ENCODE data around the gene TPRG1L.

DNA sequence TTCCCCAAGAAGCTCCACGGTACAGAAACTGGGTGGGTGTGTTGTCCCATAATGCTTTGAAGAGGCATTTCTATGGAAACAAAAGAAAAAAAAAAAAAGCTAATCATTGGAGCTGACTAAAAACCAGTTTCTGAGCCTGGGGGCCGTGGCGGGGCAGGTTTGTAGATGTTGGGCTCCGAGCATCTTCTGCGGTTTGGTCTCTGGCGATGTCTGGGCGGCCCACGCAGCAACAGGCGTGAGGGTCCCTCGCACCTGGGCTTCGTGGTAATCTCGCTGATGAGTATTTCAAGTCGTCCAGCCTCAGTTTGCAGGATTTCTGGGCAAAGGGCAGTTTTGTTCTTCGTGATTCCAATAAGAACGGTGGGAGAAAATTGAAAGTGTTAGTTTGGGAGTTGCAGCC is 34.3 kb downstream of the TPRG1L start:
- TF ChIP-seq CTCF (IDR thresholded peaks at IDR 0.05) = no peak
- TF ChIP-seq POLR2AphosphoS5 (IDR thresholded peaks at IDR 0.05) = no peak

All from upper lobe of left lung (tissue), 4 donors.